NCI-H2196 treated with DMSO at 0.1 percent for 48 hours (cell line): ENCODE data around the gene C12orf57.
"Not testable (repeated sequence)": the region's sequence is repeated elsewhere in the genome, so short reads cannot be mapped to it uniquely, and the experiment has no call there.

Source experiments
- DNase-seq: peaks from one replicate; lab custom pipeline; 2025; ENCODE audit not compliant: unreplicated experiment; lab: John Stamatoyannopoulos, UW

The C12orf57 gene

GRCh38 chr12:6943722-6944380 is at the start of gene C12orf57, which contains the start of gene RNU7-1:
Gene C12orf57 (plus strand): TSS chr12:6944022. CDS start chr12:6944122, 100 bp downstream.
Gene RNU7-1 (plus strand): TSS chr12:6943816.
- peak; percentile 18 for DNase-seq

- DNase-seq = no peak
These were observed 49.5 kb upstream of the C12orf57 start for GRCh38 chr12:6894321-6894720.

GRCh38 chr12:6896846-6897435 is 46.9 kb upstream of the C12orf57 start:
- DNase-seq = no peak

GRCh38 chr12:6899427-6899826 is 44.4 kb upstream of the C12orf57 start:
- no peak for DNase-seq

GRCh38 chr12:6899837-6900519 is 43.8 kb upstream of the C12orf57 start:
- peak; percentile 38 for DNase-seq

- no peak for DNase-seq
These were observed 41.4 kb upstream of the C12orf57 start for GRCh38 chr12:6902448-6902847.

GRCh38 chr12:6903722-6904121 is 40.1 kb upstream of the C12orf57 start:
- DNase-seq = no peak

GRCh38 chr12:6904280-6905276 is 39.2 kb upstream of the C12orf57 start, which contains the start of gene LRRC23:
Gene LRRC23 (plus strand): TSS chr12:6904822. CDS start chr12:6905634, 812 bp downstream.
- DNase-seq = peak; percentile 76

GRCh38 chr12:6905414-6906040 is 38.3 kb upstream of the C12orf57 start:
- no peak for DNase-seq

GRCh38 chr12:6908141-6908540 is 35.7 kb upstream of the C12orf57 start:
- not testable (repeated sequence) for DNase-seq

GRCh38 chr12:6909421-6910145 is 34.2 kb upstream of the C12orf57 start:
- no peak for DNase-seq

- no peak for DNase-seq
These were observed 31.5 kb upstream of the C12orf57 start for GRCh38 chr12:6912164-6912935.

GRCh38 chr12:6914246-6914946 is 29.4 kb upstream of the C12orf57 start, which contains the start of gene ENO2:
Gene ENO2 (plus strand): TSS chr12:6914580. CDS start chr12:6915833, 1,253 bp downstream.
- DNase-seq = peak; percentile 13

GRCh38 chr12:6914947-6915788 is 28.7 kb upstream of the C12orf57 start:
- no peak for DNase-seq

GRCh38 chr12:6915789-6916285 is 28.0 kb upstream of the C12orf57 start:
- DNase-seq = no peak

- DNase-seq = no peak
These were observed 27.2 kb upstream of the C12orf57 start for GRCh38 chr12:6916426-6917200.
